HL-60 (cell line): ENCODE results near the gene FILIP1L.

Experiments
- DNase-seq, 2 experiments: peaks; one replicate each; pipeline ENCODE4 v3.0.0-alpha.2; 2010 to 2020; ENCODE audit warnings: low read depth in 1 of 2, low spot score in 1 of 2
- H3K27ac ChIP-seq: fragments of 250-450 bp; sonication (Bioruptor Pico); replicated peaks from 2 replicates; pipeline ENCODE4 v1.5.1; 2020; ENCODE audit warnings: mild to moderate bottlenecking, moderate library complexity
- H3K27me3 ChIP-seq: fragments of 250-450 bp; sonication (Bioruptor Pico); 2 replicates; pipeline ENCODE4 v1.5.1; 2021; ENCODE audit warnings: mild to moderate bottlenecking, moderate library complexity; ENCODE audit not compliant: insufficient read depth, poor library complexity, severe bottlenecking
- H3K4me3 ChIP-seq: replicated peaks from 2 replicates; pipeline ENCODE4 v1.5.1; 2011; ENCODE audit warnings: mild to moderate bottlenecking, control low read depth, low read length; ENCODE audit not compliant: insufficient read depth
- CTCF ChIP-seq: IDR thresholded peaks from one replicate; pipeline ENCODE4 v1.5.1; 2011; ENCODE audit warnings: low read length, control low read depth, inconsistent platforms; ENCODE audit not compliant: insufficient read depth
- GABPA ChIP-seq: IDR thresholded peaks from 2 replicates; pipeline ENCODE4 v1.6.1; 2012; ENCODE audit warnings: low read depth
- POLR2AphosphoS5 ChIP-seq: IDR thresholded peaks from 2 replicates; pipeline ENCODE4 v1.6.1; 2012; ENCODE audit warnings: low read depth
- REST ChIP-seq: IDR thresholded peaks from 2 replicates; pipeline ENCODE4 v1.6.1; 2012; ENCODE audit warnings: low read depth; ENCODE audit not compliant: insufficient replicate concordance
- SPI1 ChIP-seq: IDR thresholded peaks from 2 replicates; pipeline ENCODE4 v1.6.1; 2012; ENCODE audit warnings: low read depth, mild to moderate bottlenecking, borderline replicate concordance

FILIP1L gene

GRCh38 chr3:100019719-100020118, 94.6 kb downstream of the FILIP1L start:
- Histone ChIP-seq H3K27ac (no peak overlapping the region), H3K4me3 (no peak overlapping the region), H3K27me3 (no peaks in the 10 kb centered on the region)
- TF ChIP-seq POLR2AphosphoS5: no peak
- no peak for TF ChIP-seq GABPA
- no peak for DNase-seq

- no peak overlapping the region for H3K27ac ChIP-seq
- DNase-seq: no peak
- no peak for TF ChIP-seq REST
- no peak for TF ChIP-seq GABPA
- no peak for TF ChIP-seq POLR2AphosphoS5
- TF ChIP-seq CTCF: no peak
- no peak for TF ChIP-seq SPI1
- no peaks in the 10 kb centered on the region for H3K27me3 ChIP-seq
- no peak overlapping the region for H3K4me3 ChIP-seq
Measured at GRCh38 chr3:100018806-100019205, 95.5 kb downstream of the FILIP1L start.

GRCh38 chr3:100010087-100010417, 104.2 kb downstream of the FILIP1L start:
- DNase-seq: no peak
- H3K27ac ChIP-seq: no peak overlapping the region
- H3K4me3 ChIP-seq: no peak overlapping the region

More at GRCh38 chr3:100010087-100010417, 104.2 kb downstream of the FILIP1L start:
- no peaks in the 10 kb centered on the region for H3K27me3 ChIP-seq
- no peak for TF ChIP-seq REST
- no peak for TF ChIP-seq POLR2AphosphoS5
- TF ChIP-seq SPI1: no peak
- no peak for TF ChIP-seq GABPA
- no peak for TF ChIP-seq CTCF
